Mucosa of descending colon (tissue), 3 donors: ENCODE results near the gene NPAS3. TPM values are rescaled to one million over a fixed set of nuclear protein-coding genes. Genes with fewer than 3 reads are reported as not detected.

ENCODE experiments used
- ATAC-seq: fragments of 200-7000 bp; cut with Tn5 transposase; one replicate; pipeline ENCODE4 v1.9.1; 2020; ENCODE audit warnings: mild to moderate bottlenecking, moderate library complexity
- DNase-seq, 3 donors: peaks; one replicate each; pipeline ENCODE4 v3.0.0-alpha.2; 2020
- H3K36me3 ChIP-seq: fragments of 200-600 bp; one replicate; pipeline ENCODE4 v1.8.0; 2021; ENCODE audit warnings: low read depth, mild to moderate bottlenecking
- H3K4me1 ChIP-seq: fragments of 200-600 bp; one replicate; pipeline ENCODE4 v1.8.0; 2021; ENCODE audit warnings: low read depth, mild to moderate bottlenecking
- H3K4me3 ChIP-seq: fragments of 200-600 bp; one replicate; pipeline ENCODE4 v1.8.0; 2021; ENCODE audit warnings: mild to moderate bottlenecking
- H3K9me3 ChIP-seq: fragments of 200-600 bp; one replicate; pipeline ENCODE4 v1.8.0; 2021; ENCODE audit warnings: mild to moderate bottlenecking
- CTCF ChIP-seq: fragments of 200-600 bp; IDR thresholded peaks from one replicate; pipeline ENCODE4 v1.8.0; 2022; ENCODE audit warnings: antibody characterized with exemption, mild to moderate bottlenecking
- intact Hi-C, 2 donors: fragments of 100-400 bp; cut with DNase I in 1 of 2; cut with micrococcal nuclease in 1 of 2; formaldehyde crosslinking; loops; one replicate each; pipeline versions ENCODE4 v1.11.0 to v1.11.1; 2022; cut with DNase I, micrococcal nuclease
- total RNA-seq, 3 donors: library from RNA; stranded (reverse); fragmentation: NEBNext Ultra II Directional in 2 of 3; extraction: Animal tissue kit (Norgen Biotek cat#: 25700) in 2 of 3; gene quantifications; one replicate each; pipeline versions ENCODE4 v1.2.1 to v1.2.4, GENCODE V29; 2021 to 2023
- donor health status: DM: no; HTN: no; CAD: no; lungs with moderate emphysema.
- donor health status: DM: no; HTN: no; CAD: no.
- donor health status: DM: no; HTN: yes; CAD: no.

Gene NPAS3
- total RNA-seq, 3 donors from 2014 or later: 0.65 to 9.7 (median 2.0) TPM

- no peak for ATAC-seq
- no peaks in the 10 kb centered on the region for H3K4me1 ChIP-seq
Measured at GRCh38 chr14:33524244-33524643, 585.6 kb downstream of the NPAS3 start.

GRCh38 chr14:33525626-33526025, 586.9 kb downstream of the NPAS3 start:
- intact Hi-C loops: no loop called here
- no peak for DNase-seq
- Histone ChIP-seq H3K36me3 (no peaks in the 10 kb centered on the region), H3K9me3 (no peaks in the 10 kb centered on the region), H3K4me3 (no peak overlapping the region), H3K4me1 (no peaks in the 10 kb centered on the region)
- no peak for TF ChIP-seq CTCF
- ATAC-seq: no peak

More at GRCh38 chr14:33524244-33524643, 585.6 kb downstream of the NPAS3 start:
- H3K9me3 ChIP-seq: no peaks in the 10 kb centered on the region
- H3K36me3 ChIP-seq: no peaks in the 10 kb centered on the region
- TF ChIP-seq CTCF: no peak
- intact Hi-C loops: no loop called here
- no peak overlapping the region for H3K4me3 ChIP-seq
- no peak for DNase-seq

GRCh38 chr14:33527023-33527634, 588.5 kb downstream of the NPAS3 start:
- no peaks in the 10 kb centered on the region for H3K4me1 ChIP-seq
- H3K36me3 ChIP-seq: no peaks in the 10 kb centered on the region
- H3K4me3 ChIP-seq: no peak overlapping the region
- TF ChIP-seq CTCF: no peak
- DNase-seq (no peak), ATAC-seq (no peak)
- intact Hi-C loops: no loop called here
- no peaks in the 10 kb centered on the region for H3K9me3 ChIP-seq

GRCh38 chr14:33528655-33529054, 590.0 kb downstream of the NPAS3 start:
- DNase-seq (no peak), ATAC-seq (no peak)
- intact Hi-C loops: no loop called here
- Histone ChIP-seq H3K36me3 (no peaks in the 10 kb centered on the region), H3K4me3 (no peak overlapping the region), H3K9me3 (no peaks in the 10 kb centered on the region), H3K4me1 (no peaks in the 10 kb centered on the region)
- no peak for TF ChIP-seq CTCF

- no peak for TF ChIP-seq CTCF
- DNase-seq (no peak), ATAC-seq (no peak)
- H3K4me1 ChIP-seq: no peaks in the 10 kb centered on the region
- H3K36me3 ChIP-seq: no peaks in the 10 kb centered on the region
- no peaks in the 10 kb centered on the region for H3K9me3 ChIP-seq
- no peak overlapping the region for H3K4me3 ChIP-seq
- intact Hi-C loops: no loop called here
Measured at GRCh38 chr14:33529787-33530757, 591.4 kb downstream of the NPAS3 start.
